GM12865 (cell line): ENCODE data around the gene CDH13.

Experiments used
- DNase-seq: peaks from one replicate; pipeline ENCODE4 v3.0.0; 2010; ENCODE audit warnings: low read depth
- H3K4me3 ChIP-seq: 2 replicates; pipeline ENCODE4 v1.5.1; 2011; ENCODE audit warnings: mild to moderate bottlenecking, low read depth, low read length, control low read depth
- TF ChIP-seq, protein P1 (sequence below): IDR thresholded peaks from 2 replicates; pipeline ENCODE4 v1.5.1; 2011; ENCODE audit warnings: low read length, control low read depth, low read depth, inconsistent platforms; ENCODE audit not compliant: insufficient read depth; ENCODE audit errors: missing control alignments

Gene CDH13

DNA sequence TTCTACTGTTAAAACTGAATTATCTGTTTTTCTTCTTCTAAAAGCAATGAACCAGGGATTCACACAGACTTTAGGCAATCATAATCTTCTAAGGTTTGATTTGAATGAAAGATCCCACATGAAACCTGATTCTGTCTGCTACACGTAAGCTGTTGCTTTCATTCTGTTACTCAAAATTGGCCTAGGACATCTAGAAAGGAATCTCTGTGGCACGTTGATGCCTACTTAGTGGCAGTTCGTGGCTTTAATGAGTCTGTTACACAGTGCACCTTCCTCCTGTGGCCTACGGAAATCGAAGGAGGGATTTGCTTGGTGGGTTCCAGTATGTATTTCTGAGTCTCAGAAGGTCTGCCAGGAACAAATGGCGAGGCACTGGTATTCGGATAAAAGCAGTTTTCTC lies 691.6 kb downstream of the CDH13 start:
- TF ChIP-seq, protein P1, sequence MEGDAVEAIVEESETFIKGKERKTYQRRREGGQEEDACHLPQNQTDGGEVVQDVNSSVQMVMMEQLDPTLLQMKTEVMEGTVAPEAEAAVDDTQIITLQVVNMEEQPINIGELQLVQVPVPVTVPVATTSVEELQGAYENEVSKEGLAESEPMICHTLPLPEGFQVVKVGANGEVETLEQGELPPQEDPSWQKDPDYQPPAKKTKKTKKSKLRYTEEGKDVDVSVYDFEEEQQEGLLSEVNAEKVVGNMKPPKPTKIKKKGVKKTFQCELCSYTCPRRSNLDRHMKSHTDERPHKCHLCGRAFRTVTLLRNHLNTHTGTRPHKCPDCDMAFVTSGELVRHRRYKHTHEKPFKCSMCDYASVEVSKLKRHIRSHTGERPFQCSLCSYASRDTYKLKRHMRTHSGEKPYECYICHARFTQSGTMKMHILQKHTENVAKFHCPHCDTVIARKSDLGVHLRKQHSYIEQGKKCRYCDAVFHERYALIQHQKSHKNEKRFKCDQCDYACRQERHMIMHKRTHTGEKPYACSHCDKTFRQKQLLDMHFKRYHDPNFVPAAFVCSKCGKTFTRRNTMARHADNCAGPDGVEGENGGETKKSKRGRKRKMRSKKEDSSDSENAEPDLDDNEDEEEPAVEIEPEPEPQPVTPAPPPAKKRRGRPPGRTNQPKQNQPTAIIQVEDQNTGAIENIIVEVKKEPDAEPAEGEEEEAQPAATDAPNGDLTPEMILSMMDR = no peak
- H3K4me3 ChIP-seq = no peak overlapping the region
- DNase-seq = no peak

DNA sequence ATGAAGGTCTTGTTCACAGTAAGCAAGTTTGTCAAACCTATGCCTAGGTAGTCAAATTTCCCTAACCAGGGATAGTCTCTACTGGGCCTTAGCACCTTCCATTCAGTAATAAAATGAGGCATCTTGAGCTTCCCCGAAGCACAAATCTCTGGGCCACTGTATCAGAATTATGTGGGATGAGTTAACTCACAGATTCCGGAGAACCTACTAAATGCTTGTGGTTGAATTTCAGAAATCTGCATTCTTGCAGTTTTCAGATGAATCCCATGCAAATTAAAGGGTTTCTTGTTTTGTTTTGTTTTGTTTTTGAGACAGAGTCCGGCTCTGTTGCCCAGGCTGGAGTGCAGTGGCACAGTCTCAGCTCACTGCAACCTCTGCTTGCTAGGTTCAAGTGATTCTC lies 702.2 kb downstream of the CDH13 start:
- DNase-seq = no peak
- TF ChIP-seq, protein P1 = no peak

DNA sequence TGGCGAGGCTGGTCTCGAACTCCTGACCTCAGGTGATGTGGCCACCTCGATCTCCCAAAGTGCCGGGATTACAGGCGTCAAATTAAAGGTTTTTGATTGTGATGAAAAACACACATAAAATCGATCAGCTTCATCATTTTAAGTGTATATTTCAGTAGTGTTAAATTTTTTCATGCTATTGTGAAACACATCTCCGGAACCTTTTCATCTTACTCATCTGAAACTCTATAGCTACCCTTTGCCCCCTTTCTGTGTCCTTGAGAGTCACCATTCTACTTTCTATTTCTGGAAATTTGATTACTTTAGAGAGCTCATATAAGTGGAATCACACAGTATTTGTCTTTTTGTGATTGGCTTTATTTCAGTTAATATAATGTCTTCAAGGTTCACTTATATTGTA lies 702.7 kb downstream of the CDH13 start:
- no peak for DNase-seq
- no peak overlapping the region for H3K4me3 ChIP-seq
- TF ChIP-seq, protein P1 = no peak

More for the DNA sequence above, 702.2 kb downstream of the CDH13 start:
- no peak overlapping the region for H3K4me3 ChIP-seq

DNA sequence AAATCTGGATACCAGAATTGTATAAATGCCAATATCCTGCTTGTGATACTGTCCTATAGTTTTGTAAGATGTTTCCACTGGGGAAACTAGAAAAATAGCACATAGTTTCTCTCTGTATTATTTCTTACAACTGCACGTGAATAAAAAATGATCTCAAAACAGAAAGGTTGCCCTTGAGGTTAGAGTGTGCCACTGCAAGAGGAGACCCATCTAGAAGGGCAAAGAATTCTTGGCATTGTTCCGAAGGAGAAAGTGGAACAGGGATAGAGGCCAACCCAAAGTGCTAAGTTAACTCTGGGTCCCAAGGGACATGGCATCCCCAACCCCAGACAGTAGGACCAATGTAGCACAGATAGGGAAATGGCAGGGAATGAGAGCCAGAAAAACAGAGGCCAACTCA lies 703.5 kb downstream of the CDH13 start:
- no peak overlapping the region for H3K4me3 ChIP-seq
- DNase-seq = no peak
- TF ChIP-seq, protein P1 = no peak

DNA sequence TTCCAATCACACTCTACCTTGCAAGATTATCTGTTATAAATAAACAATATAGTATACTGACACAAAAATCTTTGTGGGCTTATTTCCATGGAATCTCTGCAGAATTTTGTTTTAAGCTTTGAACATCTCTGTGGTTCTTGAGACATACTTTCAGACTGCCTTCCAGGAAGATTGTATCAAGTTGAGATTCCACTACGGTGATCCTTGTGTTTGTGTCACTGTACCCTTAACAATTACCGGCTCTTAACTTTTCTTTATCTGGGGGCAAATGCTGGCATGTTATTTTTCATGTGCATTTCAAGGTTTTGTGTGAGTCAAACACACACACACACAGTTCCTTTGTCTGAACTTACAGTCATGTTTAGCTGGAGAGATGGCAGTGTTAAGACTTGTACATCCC lies 708.3 kb downstream of the CDH13 start:
- DNase-seq = no peak
- no peak overlapping the region for H3K4me3 ChIP-seq
- TF ChIP-seq, protein P1 = no peak

DNA sequence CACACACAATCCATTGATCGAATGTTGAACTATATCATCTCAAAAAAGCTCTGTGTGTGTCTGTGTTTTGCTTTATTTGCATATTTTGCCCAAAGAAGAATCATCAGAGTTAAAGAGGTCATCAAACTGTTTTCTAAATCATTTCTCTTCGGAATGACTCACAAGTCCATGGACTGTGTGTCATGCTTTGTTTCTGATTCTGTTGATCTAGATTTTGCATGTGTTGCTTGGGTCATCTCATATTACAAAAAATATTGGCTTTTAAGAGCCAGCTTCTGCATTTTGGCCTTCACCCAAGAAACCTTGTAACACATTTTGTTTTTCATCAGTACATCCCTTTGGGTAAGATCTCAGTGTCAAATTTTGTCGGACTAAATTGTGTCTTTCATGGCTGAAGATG lies 709.8 kb downstream of the CDH13 start:
- TF ChIP-seq, protein P1 = no peak
- H3K4me3 ChIP-seq = no peak overlapping the region
- DNase-seq = no peak

DNA sequence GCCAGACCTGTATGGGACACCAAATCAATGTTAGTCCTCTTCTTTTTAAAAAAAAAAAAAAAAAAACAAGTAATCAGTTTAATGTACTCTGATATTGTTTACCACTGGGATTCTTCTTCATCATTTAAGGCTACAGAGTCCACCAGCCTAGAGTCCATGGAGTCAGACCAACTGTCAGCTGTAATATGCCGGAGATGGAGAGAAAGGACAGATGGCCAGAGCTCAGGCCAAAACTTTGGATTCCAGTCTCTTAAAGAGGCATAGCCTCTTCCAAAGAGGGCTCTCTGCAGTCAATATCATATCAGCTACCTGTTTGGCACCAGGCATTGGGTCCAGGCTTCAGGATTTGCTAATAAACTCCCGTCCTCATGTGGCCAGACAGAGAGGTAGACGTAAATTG lies 711.4 kb downstream of the CDH13 start:
- DNase-seq = no peak
- TF ChIP-seq, protein P1 = no peak

More for the DNA sequence above, 711.4 kb downstream of the CDH13 start:
- no peak overlapping the region for H3K4me3 ChIP-seq
